ENCODE data around the gene WRNIP1. TPM values are rescaled to one million over a fixed set of nuclear protein-coding genes. Genes with fewer than 3 reads are reported as not detected.

Gene WRNIP1
- total RNA-seq, 1 donor from 2014 or later: 31.5 TPM

GRCh38 chr6:2816158-2816557 lies 51.0 kb downstream of the WRNIP1 start:
- no peak overlapping the region for H3K4me3 ChIP-seq (ENCODE audit: insufficient read depth, low read depth, low read length)
- no peak for FAIRE-seq
- no peaks in the 10 kb centered on the region for H3K36me3 ChIP-seq (ENCODE audit: insufficient read depth, low read length)
- H3K79me2 ChIP-seq (ENCODE audit: insufficient read depth, low read length): no peaks in the 10 kb centered on the region
- H3K27me3 Mint-ChIP-seq (ENCODE audit: low read depth, unreplicated experiment): no peaks in the 10 kb centered on the region
- H3K4me1 Mint-ChIP-seq (ENCODE audit: low read depth, unreplicated experiment): peaks cover 23% of the 10 kb centered on the region
- peaks cover 13% of the 10 kb centered on the region for H3K4me1 ChIP-seq (ENCODE audit: insufficient read depth, low read length)
- TF ChIP-seq EZH2 (IDR thresholded peaks at IDR 0.05; ENCODE audit: insufficient read depth, low read length) (no peak), CTCF (IDR thresholded peaks at IDR 0.05; ENCODE audit: insufficient read depth, low read depth, low read length) (no peak)
- H2AFZ ChIP-seq (ENCODE audit: low read depth, low read length): no peak overlapping the region
- peaks cover 2% of the 10 kb centered on the region for H3K36me3 Mint-ChIP-seq (ENCODE audit: low read depth, unreplicated experiment)
- no peak for DNase-seq (ENCODE audit: low read depth)
- peaks cover 2% of the 10 kb centered on the region for H3K9me3 Mint-ChIP-seq (ENCODE audit: unreplicated experiment)
- no peak overlapping the region for H3K4me3 Mint-ChIP-seq (ENCODE audit: unreplicated experiment)
- H3K27ac ChIP-seq (ENCODE audit: low read depth, low read length): no peak overlapping the region
- H3K27ac Mint-ChIP-seq (ENCODE audit: unreplicated experiment): no peak overlapping the region
- no peaks in the 10 kb centered on the region for H3K27me3 ChIP-seq (ENCODE audit: insufficient read depth, low read length)
- no peaks in the 10 kb centered on the region for H4K20me1 ChIP-seq (ENCODE audit: insufficient read depth, low read length)
- no peak overlapping the region for H3K9ac ChIP-seq (ENCODE audit: low read length)
- H3K9me3 ChIP-seq (ENCODE audit: insufficient read depth, low read depth, low read length): no peaks in the 10 kb centered on the region
- H3K4me2 ChIP-seq (ENCODE audit: low read length): no peak overlapping the region

GRCh38 chr6:2817903-2818443 lies 52.8 kb downstream of the WRNIP1 start:
- Mint-ChIP-seq H3K27me3 (ENCODE audit: low read depth, unreplicated experiment) (no peaks in the 10 kb centered on the region), H3K4me3 (ENCODE audit: unreplicated experiment) (no peak overlapping the region), H3K9me3 (ENCODE audit: unreplicated experiment) (peaks cover 2% of the 10 kb centered on the region), H3K36me3 (ENCODE audit: low read depth, unreplicated experiment) (peaks cover 2% of the 10 kb centered on the region), H3K4me1 (ENCODE audit: low read depth, unreplicated experiment) (peaks cover 23% of the 10 kb centered on the region), H3K27ac (ENCODE audit: unreplicated experiment) (peak overlapping the region; percentile 51)
- TF ChIP-seq CTCF (IDR thresholded peaks at IDR 0.05; ENCODE audit: insufficient read depth, low read depth, low read length): no peak
- no peak for TF ChIP-seq EZH2 (IDR thresholded peaks at IDR 0.05; ENCODE audit: insufficient read depth, low read length)
- H3K4me3 ChIP-seq (ENCODE audit: insufficient read depth, low read depth, low read length): no peak overlapping the region
- H3K9me3 ChIP-seq (ENCODE audit: insufficient read depth, low read depth, low read length): no peaks in the 10 kb centered on the region
- no peaks in the 10 kb centered on the region for H4K20me1 ChIP-seq (ENCODE audit: insufficient read depth, low read length)
- H3K36me3 ChIP-seq (ENCODE audit: insufficient read depth, low read length): no peaks in the 10 kb centered on the region
- DNase-seq (ENCODE audit: low read depth): peak; percentile 62
- peak overlapping the region; percentile 28 for H3K9ac ChIP-seq (ENCODE audit: low read length)
- H3K27me3 ChIP-seq (ENCODE audit: insufficient read depth, low read length): no peaks in the 10 kb centered on the region
- H3K27ac ChIP-seq (ENCODE audit: low read depth, low read length): peak overlapping the region; percentile 58
- no peaks in the 10 kb centered on the region for H3K79me2 ChIP-seq (ENCODE audit: insufficient read depth, low read length)
- H2AFZ ChIP-seq (ENCODE audit: low read depth, low read length): no peak overlapping the region
- H3K4me2 ChIP-seq (ENCODE audit: low read length): peak overlapping the region; percentile 60
- H3K4me1 ChIP-seq (ENCODE audit: insufficient read depth, low read length): peaks cover 13% of the 10 kb centered on the region
- FAIRE-seq: no peak

- H3K36me3 ChIP-seq (ENCODE audit: insufficient read depth, low read length): no peaks in the 10 kb centered on the region
- no peaks in the 10 kb centered on the region for H3K9me3 ChIP-seq (ENCODE audit: insufficient read depth, low read depth, low read length)
- Mint-ChIP-seq H3K9me3 (ENCODE audit: unreplicated experiment) (peaks cover 2% of the 10 kb centered on the region), H3K4me3 (ENCODE audit: unreplicated experiment) (no peak overlapping the region), H3K36me3 (ENCODE audit: low read depth, unreplicated experiment) (peaks cover 2% of the 10 kb centered on the region), H3K27me3 (ENCODE audit: low read depth, unreplicated experiment) (no peaks in the 10 kb centered on the region), H3K27ac (ENCODE audit: unreplicated experiment) (peak overlapping the region; percentile 51), H3K4me1 (ENCODE audit: low read depth, unreplicated experiment) (peaks cover 23% of the 10 kb centered on the region)
- no peak for FAIRE-seq
- peak; percentile 68 for DNase-seq (ENCODE audit: low read depth)
- no peak overlapping the region for H2AFZ ChIP-seq (ENCODE audit: low read depth, low read length)
- peaks cover 14% of the 10 kb centered on the region for H3K4me1 ChIP-seq (ENCODE audit: insufficient read depth, low read length)
- peak overlapping the region; percentile 60 for H3K4me2 ChIP-seq (ENCODE audit: low read length)
- no peak overlapping the region for H3K4me3 ChIP-seq (ENCODE audit: insufficient read depth, low read depth, low read length)
- peak overlapping the region; percentile 28 for H3K9ac ChIP-seq (ENCODE audit: low read length)
- H3K27ac ChIP-seq (ENCODE audit: low read depth, low read length): peak overlapping the region; percentile 58
- H4K20me1 ChIP-seq (ENCODE audit: insufficient read depth, low read length): no peaks in the 10 kb centered on the region
- no peak for TF ChIP-seq EZH2 (IDR thresholded peaks at IDR 0.05; ENCODE audit: insufficient read depth, low read length)
- TF ChIP-seq CTCF (IDR thresholded peaks at IDR 0.05; ENCODE audit: insufficient read depth, low read depth, low read length): no peak
- no peaks in the 10 kb centered on the region for H3K27me3 ChIP-seq (ENCODE audit: insufficient read depth, low read length)
- H3K79me2 ChIP-seq (ENCODE audit: insufficient read depth, low read length): no peaks in the 10 kb centered on the region
Observed at GRCh38 chr6:2818593-2818992, 53.4 kb downstream of the WRNIP1 start.

Measured in astrocyte (in vitro differentiated cells and primary cell).